GM23248 (cell line): ENCODE data around the gene ITPKB.

Experiments
- EZH2 ChIP-seq: fragments of 200-600 bp; sonication (generic); IDR thresholded peaks from 2 replicates; pipeline ENCODE4 v1.6.1; 2018; ENCODE audit warnings: antibody characterized with exemption, mild to moderate bottlenecking; ENCODE audit not compliant: insufficient read depth, poor library complexity, severe bottlenecking
- EZH2phosphoT487 ChIP-seq: fragments of 200-600 bp; sonication (generic); IDR thresholded peaks from 2 replicates; pipeline ENCODE4 v1.6.1; 2018; ENCODE audit warnings: antibody characterized with exemption, moderate library complexity, mild to moderate bottlenecking, low read depth; ENCODE audit not compliant: insufficient read depth

DNA sequence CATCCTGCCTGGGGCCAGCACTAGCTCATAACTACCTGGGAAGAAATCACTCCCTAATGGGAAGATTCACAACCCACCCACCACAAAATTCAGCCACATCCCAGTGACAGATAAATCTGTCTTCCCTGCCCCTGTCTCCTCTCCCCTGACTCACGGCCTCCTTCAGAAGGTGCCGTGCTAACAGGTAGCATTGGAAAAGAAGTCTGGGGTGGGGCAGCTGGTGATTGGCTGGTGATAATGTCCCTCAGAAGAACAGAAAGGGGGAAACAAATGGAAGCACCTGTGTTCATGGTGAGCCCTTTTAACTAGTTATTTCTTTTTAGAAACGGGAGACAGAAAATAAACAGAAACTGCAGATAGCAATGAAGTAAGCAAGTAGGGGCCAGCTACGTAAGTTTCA is 29.1 kb downstream of the ITPKB start:
- no peak for TF ChIP-seq EZH2
- TF ChIP-seq EZH2phosphoT487: no peak
